Stimulated activated CD8-positive, alpha-beta memory T cell treated with anti-CD3 and anti-CD28 coated beads, Interleukin-15, amount 100 ng/mL, for 1 hour (primary cell): ENCODE data around the gene SMIM30.
"Not testable (repeated sequence)": the region's sequence is repeated elsewhere in the genome, so short reads cannot be mapped to it uniquely, and the experiment has no call there.

Source experiments
- DNase-seq: peaks from one replicate; pipeline ENCODE4 v3.0.0-alpha.2; 2020; ENCODE audit warnings: low read depth

Gene SMIM30

GRCh38 chr7:113118074-113118959 is at the start of gene SMIM30:
Gene SMIM30 (minus strand): TSS chr7:113118554. CDS start chr7:113117578, 976 bp downstream.
- peak; percentile 74 for DNase-seq

- DNase-seq: not testable (repeated sequence)
Observed at GRCh38 chr7:113166176-113166575, 47.8 kb upstream of the SMIM30 start.

GRCh38 chr7:113161050-113161449 is 42.7 kb upstream of the SMIM30 start:
- no peak for DNase-seq

- no peak for DNase-seq
Observed at GRCh38 chr7:113159746-113160339, 41.5 kb upstream of the SMIM30 start.

GRCh38 chr7:113158756-113159155 is 40.4 kb upstream of the SMIM30 start:
- no peak for DNase-seq

- no peak for DNase-seq
Observed at GRCh38 chr7:113154117-113154516, 35.8 kb upstream of the SMIM30 start.

- DNase-seq: no peak
Observed at GRCh38 chr7:113144817-113145216, 26.5 kb upstream of the SMIM30 start.

GRCh38 chr7:113143486-113144257 is 25.3 kb upstream of the SMIM30 start:
- no peak for DNase-seq

GRCh38 chr7:113142385-113143119 is 24.2 kb upstream of the SMIM30 start:
- no peak for DNase-seq

- DNase-seq: no peak
Observed at GRCh38 chr7:113141803-113142202, 23.4 kb upstream of the SMIM30 start.

- DNase-seq: no peak
Observed at GRCh38 chr7:113140956-113141355, 22.6 kb upstream of the SMIM30 start.

- DNase-seq: no peak
Observed at GRCh38 chr7:113137241-113137640, 18.9 kb upstream of the SMIM30 start.

GRCh38 chr7:113134025-113134424 is 15.7 kb upstream of the SMIM30 start:
- no peak for DNase-seq

GRCh38 chr7:113131367-113131766 is 13.0 kb upstream of the SMIM30 start:
- no peak for DNase-seq

GRCh38 chr7:113128031-113128430 is 9.7 kb upstream of the SMIM30 start:
- no peak for DNase-seq

- DNase-seq: no peak
Observed at GRCh38 chr7:113125728-113126127, 7.4 kb upstream of the SMIM30 start.

- DNase-seq: no peak
Observed at GRCh38 chr7:113122744-113123143, 4.4 kb upstream of the SMIM30 start.

- no peak for DNase-seq
Observed at GRCh38 chr7:113120647-113121046, 2.3 kb upstream of the SMIM30 start.

- no peak for DNase-seq
Observed at GRCh38 chr7:113119429-113119828, 1.1 kb upstream of the SMIM30 start.

GRCh38 chr7:113117374-113117774 is 980 bp downstream of the SMIM30 start:
- not testable (repeated sequence) for DNase-seq

- no peak for DNase-seq
Observed at GRCh38 chr7:113113912-113114311, 4.4 kb downstream of the SMIM30 start.

- DNase-seq: no peak
Observed at GRCh38 chr7:113109718-113110117, 8.6 kb downstream of the SMIM30 start.
